HG02571 (cell line): Measurements from ENCODE around the gene COL4A4.
"Not testable (repeated sequence)": the region's sequence is repeated elsewhere in the genome, so short reads cannot be mapped to it uniquely, and the experiment has no call there.

Source experiments
- ATAC-seq: cut with Tn5 transposase; IDR thresholded peaks from one replicate; pipeline ENCODE4 v1.9.1; 2021; ENCODE audit warnings: mild to moderate bottlenecking, moderate library complexity; ENCODE audit not compliant: unreplicated experiment

Gene COL4A4

GRCh38 chr2:227117852-227118251 is 46.2 kb downstream of the COL4A4 start:
- no peak for ATAC-seq

GRCh38 chr2:227117027-227117426 is 47.0 kb downstream of the COL4A4 start:
- no peak for ATAC-seq

GRCh38 chr2:227115761-227116160 is 48.2 kb downstream of the COL4A4 start:
- no peak for ATAC-seq

- ATAC-seq: no peak
These were observed 56.9 kb downstream of the COL4A4 start for GRCh38 chr2:227106845-227107759.

- ATAC-seq: no peak
These were observed 60.4 kb downstream of the COL4A4 start for GRCh38 chr2:227103583-227103982.

- ATAC-seq: no peak
These were observed 64.7 kb downstream of the COL4A4 start for GRCh38 chr2:227099340-227099739.

GRCh38 chr2:227098162-227098515 is 65.9 kb downstream of the COL4A4 start:
- ATAC-seq: no peak

- no peak for ATAC-seq
These were observed 66.4 kb downstream of the COL4A4 start for GRCh38 chr2:227097495-227098161.

GRCh38 chr2:227095346-227095745 is 68.7 kb downstream of the COL4A4 start:
- ATAC-seq: no peak

GRCh38 chr2:227082286-227082685 is 81.7 kb downstream of the COL4A4 start:
- ATAC-seq: peak; percentile 92

GRCh38 chr2:227079726-227080125 is 84.3 kb downstream of the COL4A4 start:
- ATAC-seq: no peak

- not testable (repeated sequence) for ATAC-seq
These were observed 98.9 kb downstream of the COL4A4 start for GRCh38 chr2:227065065-227065464.

- ATAC-seq: no peak
These were observed 105.1 kb downstream of the COL4A4 start for GRCh38 chr2:227058888-227059399.

- ATAC-seq: no peak
These were observed 106.1 kb downstream of the COL4A4 start for GRCh38 chr2:227057743-227058447.

GRCh38 chr2:227057060-227057459 is 106.9 kb downstream of the COL4A4 start:
- no peak for ATAC-seq

- no peak for ATAC-seq
These were observed 110.0 kb downstream of the COL4A4 start for GRCh38 chr2:227054006-227054405.

- ATAC-seq: no peak
These were observed 111.1 kb downstream of the COL4A4 start for GRCh38 chr2:227052879-227053278.

- ATAC-seq: no peak
These were observed 120.0 kb downstream of the COL4A4 start for GRCh38 chr2:227043981-227044380.

GRCh38 chr2:227038550-227039189 is 125.3 kb downstream of the COL4A4 start:
- ATAC-seq: no peak

- no peak for ATAC-seq
These were observed 127.5 kb downstream of the COL4A4 start for GRCh38 chr2:227036527-227036926.
